K562 (cell line): ENCODE data around the gene CCDC183. TPM values are rescaled to one million over a fixed set of nuclear protein-coding genes. Genes with fewer than 3 reads are reported as not detected.

Experiments used
- CEBPG ChIP-seq, 3 experiments: fragments of 200-800 bp in 1 of 3; sonication (Bioruptor generic) in 1 of 3; sonication (generic) in 1 of 3; formaldehyde crosslinking in 1 of 3; IDR thresholded peaks in 2 of 3; conservative IDR thresholded peaks in 1 of 3; 2 replicates each; pipeline versions ENCODE4 v1.6.1 to v1.8.0; 2016 to 2022; ENCODE audit warnings: missing compliant biosample characterization in 2 of 3, missing genetic modification characterization in 2 of 3, mild to moderate bottlenecking in 1 of 3, missing genetic modification reagents in 1 of 3
- CREB3L1 ChIP-seq: fragments of 450-650 bp; IDR thresholded peaks from 2 replicates; pipeline ENCODE4 v1.6.1; 2014; ENCODE audit warnings: low read depth, mild to moderate bottlenecking, moderate library complexity, borderline replicate concordance
- ETS2 ChIP-seq: IDR thresholded peaks from 2 replicates; pipeline ENCODE4 v1.6.1; 2016; ENCODE audit warnings: borderline replicate concordance, missing genetic modification characterization, mild to moderate bottlenecking, moderate library complexity, missing compliant biosample characterization; ENCODE audit not compliant: poor library complexity, severe bottlenecking
- HDAC8 ChIP-seq: fragments of 450-650 bp; IDR thresholded peaks from 2 replicates; pipeline ENCODE4 v1.6.1; 2016; ENCODE audit warnings: mild to moderate bottlenecking, missing genetic modification characterization, moderate library complexity, missing compliant biosample characterization
- HNRNPUL1 ChIP-seq: fragments of 200-400 bp; formaldehyde crosslinking; IDR thresholded peaks from 2 replicates; pipeline ENCODE4 v1.6.1; 2017; ENCODE audit warnings: low read length
- KLF1 ChIP-seq: fragments of 450-650 bp; IDR thresholded peaks from 2 replicates; pipeline ENCODE4 v1.6.1; 2016; ENCODE audit warnings: missing genetic modification characterization, missing compliant biosample characterization
- MAFG ChIP-seq: fragments of 450-650 bp; conservative IDR thresholded peaks from 2 replicates; pipeline ENCODE4 v1.6.1; 2016; ENCODE audit warnings: missing genetic modification characterization, missing compliant biosample characterization
- NR3C1 ChIP-seq: sonication (generic); formaldehyde crosslinking; IDR thresholded peaks from 2 replicates; pipeline ENCODE4 v1.8.1; 2022; ENCODE audit warnings: missing genetic modification reagents
- PTRF ChIP-seq: fragments of 450-650 bp; IDR thresholded peaks from 2 replicates; pipeline ENCODE4 v1.6.1; 2016; ENCODE audit warnings: mild to moderate bottlenecking, missing genetic modification characterization, missing compliant biosample characterization
- RBBP5 ChIP-seq: fragments of 200-600 bp; sonication (generic); IDR thresholded peaks from 2 replicates; pipeline ENCODE4 v1.6.1; 2012; ENCODE audit warnings: borderline replicate concordance, mild to moderate bottlenecking, low read length, control low read depth, inconsistent platforms; ENCODE audit not compliant: insufficient read depth, poor library complexity, severe bottlenecking
- RREB1 ChIP-seq: fragments of 250-450 bp; sonication (Bioruptor Pico); IDR thresholded peaks from 2 replicates; pipeline ENCODE4 v1.4.0; 2020
- TEAD1 ChIP-seq, 2 experiments: fragments of 450-650 bp in 1 of 2; sonication (generic) in 1 of 2; formaldehyde crosslinking; IDR thresholded peaks; 2 replicates each; pipeline versions ENCODE4 v1.4.0 to v1.8.0; 2020 to 2022; ENCODE audit warnings: mild to moderate bottlenecking in 2 of 2, missing genetic modification reagents in 1 of 2
- TRIM24 ChIP-seq, 2 experiments: fragments of 450-650 bp; IDR thresholded peaks; 2 replicates each; pipeline ENCODE4 v1.6.1; 2016
- polyA plus RNA-seq, 8 experiments: library from polyadenylated mRNA; depleted of rRNA in 4 of 8; stranded (reverse) in 5 of 8; unstranded in 3 of 8; fragments of >200 nt; fragmentation: Nextera tagmentation in 2 of 8; fragmentation: Illumina TruSeq in 1 of 8; extraction: Ambion mirVana in 2 of 8; extraction: Trizol in 1 of 8; gene quantifications; 2 replicates each; pipeline versions ENCODE4 v1.2.1 to v1.2.3, GENCODE V29; 2011 to 2014; ENCODE audit warnings: inconsistent platforms in 1 of 8, missing spikeins in 1 of 8
- total RNA-seq, 7 experiments: library from RNA; depleted of rRNA in 6 of 7; stranded (reverse); fragments of >200 nt in 6 of 7; fragmentation: Illumina TruSeq in 2 of 7; extraction: Trizol in 2 of 7; gene quantifications; 2 replicates each; pipeline versions ENCODE4 v1.2.1 to v1.2.3, GENCODE V29; 2011 to 2021; ENCODE audit warnings: low replicate concordance in 1 of 7
- TF ChIP-seq, protein P1 (sequence below): fragments of 450-650 bp; IDR thresholded peaks from 2 replicates; pipeline ENCODE4 v1.6.1; 2017; ENCODE audit warnings: antibody characterized with exemption, mild to moderate bottlenecking

The CCDC183 gene
- total and polyA plus RNA-seq, 9 of the 15 experiments (the other 6 are each of a cell fraction or from before 2014, with no cell fraction given), result 0.21 to 0.60 (median 0.29) TPM; not detected in 4

DNA sequence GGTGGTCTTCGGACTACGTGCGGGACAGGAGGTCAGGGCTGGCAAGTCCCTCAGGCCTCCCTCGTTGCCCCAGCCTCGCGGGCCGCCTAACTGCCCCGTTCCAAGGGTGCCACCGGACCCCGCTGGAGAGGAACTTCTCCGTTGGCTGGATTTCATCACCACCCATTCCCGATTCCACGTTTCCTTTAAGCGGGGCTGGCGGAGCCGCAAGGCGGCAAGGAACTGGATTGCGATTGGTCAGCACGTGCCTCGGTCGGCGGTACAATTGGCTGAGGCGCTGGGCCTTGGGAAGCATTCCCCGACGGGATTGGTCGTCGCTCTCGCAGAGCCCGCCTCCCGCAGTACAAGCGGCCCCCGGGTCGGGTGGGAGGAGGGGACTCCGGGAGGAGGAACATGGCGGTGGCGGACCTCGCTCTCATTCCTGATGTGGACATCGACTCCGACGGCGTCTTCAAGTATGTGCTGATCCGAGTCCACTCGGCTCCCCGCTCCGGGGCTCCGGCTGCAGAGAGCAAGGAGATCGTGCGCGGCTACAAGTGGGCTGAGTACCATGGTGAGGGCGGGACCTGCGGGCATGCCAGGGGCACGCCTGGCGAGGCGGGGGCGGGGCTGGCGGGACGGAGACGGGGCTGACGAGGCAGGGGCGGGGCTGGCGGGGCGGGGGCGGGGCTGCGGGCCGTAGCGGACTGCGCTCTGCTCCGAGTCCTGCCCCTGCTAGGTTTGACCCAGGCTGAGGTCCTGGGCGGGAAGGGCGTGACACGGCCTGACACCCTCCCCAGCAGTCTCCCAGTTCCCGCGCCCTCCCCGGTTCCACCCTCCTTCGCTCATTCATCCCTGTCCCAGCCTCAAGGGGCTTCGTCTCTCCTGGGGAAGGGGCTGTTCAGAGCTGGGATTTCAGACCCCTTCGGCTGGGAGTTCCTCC, 53.2 kb downstream of the CCDC183 start, which contains the start of gene PHPT1 (continued):
- no peak for TF ChIP-seq HNRNPUL1
- TF ChIP-seq TEAD1 (CRISPR knock-in tag; IDR thresholded peaks at IDR 0.05), result peak in 1 of 2 experiments; percentile 76; a peak in 2 of 4 replicates
- no peak for TF ChIP-seq MAFG (tag)
- no peak for TF ChIP-seq PTRF (tag)
- 0 out of 2 replicates have a peak, but pooled peaks have one; percentile 23 for TF ChIP-seq KLF1
- TF ChIP-seq CEBPG (CRISPR knock-in tag; IDR thresholded peaks at IDR 0.05), result peak; percentile 94
- peak; percentile 92 to 96 for TF ChIP-seq CEBPG (tag; conservative IDR thresholded peaks at IDR 0.05 in 1 of 2, IDR thresholded peaks at IDR 0.05 in 1 of 2)
- TF ChIP-seq, protein P1, sequence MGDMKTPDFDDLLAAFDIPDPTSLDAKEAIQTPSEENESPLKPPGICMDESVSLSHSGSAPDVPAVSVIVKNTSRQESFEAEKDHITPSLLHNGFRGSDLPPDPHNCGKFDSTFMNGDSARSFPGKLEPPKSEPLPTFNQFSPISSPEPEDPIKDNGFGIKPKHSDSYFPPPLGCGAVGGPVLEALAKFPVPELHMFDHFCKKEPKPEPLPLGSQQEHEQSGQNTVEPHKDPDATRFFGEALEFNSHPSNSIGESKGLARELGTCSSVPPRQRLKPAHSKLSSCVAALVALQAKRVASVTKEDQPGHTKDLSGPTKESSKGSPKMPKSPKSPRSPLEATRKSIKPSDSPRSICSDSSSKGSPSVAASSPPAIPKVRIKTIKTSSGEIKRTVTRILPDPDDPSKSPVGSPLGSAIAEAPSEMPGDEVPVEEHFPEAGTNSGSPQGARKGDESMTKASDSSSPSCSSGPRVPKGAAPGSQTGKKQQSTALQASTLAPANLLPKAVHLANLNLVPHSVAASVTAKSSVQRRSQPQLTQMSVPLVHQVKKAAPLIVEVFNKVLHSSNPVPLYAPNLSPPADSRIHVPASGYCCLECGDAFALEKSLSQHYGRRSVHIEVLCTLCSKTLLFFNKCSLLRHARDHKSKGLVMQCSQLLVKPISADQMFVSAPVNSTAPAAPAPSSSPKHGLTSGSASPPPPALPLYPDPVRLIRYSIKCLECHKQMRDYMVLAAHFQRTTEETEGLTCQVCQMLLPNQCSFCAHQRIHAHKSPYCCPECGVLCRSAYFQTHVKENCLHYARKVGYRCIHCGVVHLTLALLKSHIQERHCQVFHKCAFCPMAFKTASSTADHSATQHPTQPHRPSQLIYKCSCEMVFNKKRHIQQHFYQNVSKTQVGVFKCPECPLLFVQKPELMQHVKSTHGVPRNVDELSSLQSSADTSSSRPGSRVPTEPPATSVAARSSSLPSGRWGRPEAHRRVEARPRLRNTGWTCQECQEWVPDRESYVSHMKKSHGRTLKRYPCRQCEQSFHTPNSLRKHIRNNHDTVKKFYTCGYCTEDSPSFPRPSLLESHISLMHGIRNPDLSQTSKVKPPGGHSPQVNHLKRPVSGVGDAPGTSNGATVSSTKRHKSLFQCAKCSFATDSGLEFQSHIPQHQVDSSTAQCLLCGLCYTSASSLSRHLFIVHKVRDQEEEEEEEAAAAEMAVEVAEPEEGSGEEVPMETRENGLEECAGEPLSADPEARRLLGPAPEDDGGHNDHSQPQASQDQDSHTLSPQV, result no peak
- peak; percentile 90 for TF ChIP-seq CREB3L1
- TF ChIP-seq RBBP5, result peak; percentile 35
- TF ChIP-seq ETS2 (tag), result no peak
- no peak for TF ChIP-seq NR3C1 (CRISPR knock-in tag)
- TF ChIP-seq HDAC8 (tag), result no peak
- TF ChIP-seq RREB1 (CRISPR knock-in tag), result 0 out of 2 replicates have a peak, but pooled peaks have one; percentile 19
- no peak for TF ChIP-seq TRIM24 (IDR thresholded peaks at IDR 0.05)
